ENCODE data around the gene ARID3A. TPM values are rescaled to one million over a fixed set of nuclear protein-coding genes. Genes with fewer than 3 reads are reported as not detected.

The ARID3A gene
- total RNA-seq, 2 donors from 2014 or later, result 121 to 124 TPM

- Mint-ChIP-seq H3K36me3 (ENCODE audit: low read depth) (peaks cover 1% of the 10 kb centered on the region), H3K9me3 (no peaks in the 10 kb centered on the region), H3K27ac (no peak overlapping the region), H3K4me1 (peaks cover 7% of the 10 kb centered on the region), H3K27me3 (ENCODE audit: insufficient read depth) (no peaks in the 10 kb centered on the region), H3K4me3 (no peak overlapping the region)
- Histone ChIP-seq H3K4me1 (ENCODE audit: control insufficient read depth, insufficient read depth, low read length) (peaks cover 13% of the 10 kb centered on the region), H3K9ac (ENCODE audit: extremely low read depth, low read length, poor library complexity, severe bottlenecking) (no peak overlapping the region), H3K27ac (ENCODE audit: low read depth, low read length) (no peak overlapping the region), H3K27me3 (ENCODE audit: control insufficient read depth, insufficient read depth, low read length, poor library complexity, severe bottlenecking) (no peaks in the 10 kb centered on the region), H3K36me3 (ENCODE audit: control insufficient read depth, insufficient read depth, low read length) (peaks cover 17% of the 10 kb centered on the region), H3K4me3 (ENCODE audit: low read length) (no peak overlapping the region), H3K9me3 (ENCODE audit: control insufficient read depth, low read length) (no peaks in the 10 kb centered on the region)
- no peak for DNase-seq
- TF ChIP-seq CTCF (conservative IDR thresholded peaks at IDR 0.05), result no peak
- 93% methylated on average over 19 to 29 of the region's 29 CpGs for WGBS, 2 experiments (ENCODE audit: insufficient coverage in 1 of 2, insufficient read length in 1 of 2)
These were observed 89.4 kb downstream of the ARID3A start for GRCh38 chr19:1015061-1015781.

- Mint-ChIP-seq H3K36me3 (ENCODE audit: low read depth) (no peaks in the 10 kb centered on the region), H3K27ac (peak overlapping the region; percentile 72), H3K4me3 (no peak overlapping the region), H3K9me3 (no peaks in the 10 kb centered on the region), H3K4me1 (peaks cover 7% of the 10 kb centered on the region), H3K27me3 (ENCODE audit: insufficient read depth) (no peaks in the 10 kb centered on the region)
- no peak for DNase-seq
- TF ChIP-seq CTCF (conservative IDR thresholded peaks at IDR 0.05), result no peak
- Histone ChIP-seq H3K4me1 (ENCODE audit: control insufficient read depth, insufficient read depth, low read length) (peaks cover 13% of the 10 kb centered on the region), H3K27me3 (ENCODE audit: control insufficient read depth, insufficient read depth, low read length, poor library complexity, severe bottlenecking) (no peaks in the 10 kb centered on the region), H3K9me3 (ENCODE audit: control insufficient read depth, low read length) (no peaks in the 10 kb centered on the region), H3K36me3 (ENCODE audit: control insufficient read depth, insufficient read depth, low read length) (peaks cover 17% of the 10 kb centered on the region), H3K9ac (ENCODE audit: extremely low read depth, low read length, poor library complexity, severe bottlenecking) (no peak overlapping the region), H3K27ac (ENCODE audit: low read depth, low read length) (no peak overlapping the region), H3K4me3 (ENCODE audit: low read length) (no peak overlapping the region)
- 75 to 81% methylated on average over 23 to 31 of the region's 31 CpGs for WGBS, 2 experiments (ENCODE audit: insufficient coverage in 1 of 2, insufficient read length in 1 of 2)
These were observed 90.2 kb downstream of the ARID3A start for GRCh38 chr19:1015782-1016646.

- peaks cover 17% of the 10 kb centered on the region for H3K36me3 ChIP-seq (ENCODE audit: control insufficient read depth, insufficient read depth, low read length)
- Mint-ChIP-seq H3K4me3 (no peak overlapping the region), H3K27ac (peak overlapping the region; percentile 72), H3K36me3 (ENCODE audit: low read depth) (no peaks in the 10 kb centered on the region), H3K9me3 (no peaks in the 10 kb centered on the region), H3K4me1 (peaks cover 7% of the 10 kb centered on the region), H3K27me3 (ENCODE audit: insufficient read depth) (peaks cover 1% of the 10 kb centered on the region)
- H3K4me1 ChIP-seq (ENCODE audit: control insufficient read depth, insufficient read depth, low read length), result peaks cover 13% of the 10 kb centered on the region
- TF ChIP-seq CTCF (conservative IDR thresholded peaks at IDR 0.05), result no peak
- no peak for DNase-seq
- peak overlapping the region; percentile 38 for H3K27ac ChIP-seq (ENCODE audit: low read depth, low read length)
- H3K9ac ChIP-seq (ENCODE audit: extremely low read depth, low read length, poor library complexity, severe bottlenecking), result no peak overlapping the region
- no peaks in the 10 kb centered on the region for H3K9me3 ChIP-seq (ENCODE audit: control insufficient read depth, low read length)
- H3K27me3 ChIP-seq (ENCODE audit: control insufficient read depth, insufficient read depth, low read length, poor library complexity, severe bottlenecking), result no peaks in the 10 kb centered on the region
- no peak overlapping the region for H3K4me3 ChIP-seq (ENCODE audit: low read length)
- 69 to 85% methylated on average over 6 to 12 of the region's 12 CpGs for WGBS, 2 experiments (ENCODE audit: insufficient coverage in 1 of 2, insufficient read length in 1 of 2)
These were observed 90.8 kb downstream of the ARID3A start for GRCh38 chr19:1016647-1017114.

All from endodermal cell (in vitro differentiated cells).